ENCODE results near the gene UBE2E2.

UBE2E2 gene

GRCh38 chr3:23399221-23399620, 196.1 kb downstream of the UBE2E2 start:
- no peak for DNase-seq

- no peak for DNase-seq
These were observed 199.8 kb downstream of the UBE2E2 start for GRCh38 chr3:23402728-23403492.

GRCh38 chr3:23404246-23404645, 201.1 kb downstream of the UBE2E2 start:
- DNase-seq = no peak

- DNase-seq = no peak
These were observed 202.0 kb downstream of the UBE2E2 start for GRCh38 chr3:23405081-23405480.

GRCh38 chr3:23406601-23407000, 203.5 kb downstream of the UBE2E2 start:
- DNase-seq = no peak

- no peak for DNase-seq
These were observed 214.9 kb downstream of the UBE2E2 start for GRCh38 chr3:23418026-23418425.

GRCh38 chr3:23421811-23422516, 218.8 kb downstream of the UBE2E2 start:
- no peak for DNase-seq

GRCh38 chr3:23422517-23422851, 219.4 kb downstream of the UBE2E2 start:
- no peak for DNase-seq

- no peak for DNase-seq
These were observed 222.3 kb downstream of the UBE2E2 start for GRCh38 chr3:23425410-23425809.

- no peak for DNase-seq
These were observed 227.8 kb downstream of the UBE2E2 start for GRCh38 chr3:23430781-23431398.

GRCh38 chr3:23431764-23432163, 228.6 kb downstream of the UBE2E2 start:
- DNase-seq = no peak

- DNase-seq = no peak
These were observed 232.2 kb downstream of the UBE2E2 start for GRCh38 chr3:23435318-23435717.

GRCh38 chr3:23435904-23436303, 232.8 kb downstream of the UBE2E2 start:
- DNase-seq = no peak

- DNase-seq = no peak
These were observed 234.5 kb downstream of the UBE2E2 start for GRCh38 chr3:23437484-23438145.

- DNase-seq = no peak
These were observed 235.5 kb downstream of the UBE2E2 start for GRCh38 chr3:23438657-23439056.

GRCh38 chr3:23439080-23439479, 236.0 kb downstream of the UBE2E2 start:
- DNase-seq = no peak

- no peak for DNase-seq
These were observed 237.5 kb downstream of the UBE2E2 start for GRCh38 chr3:23440416-23441294.

- DNase-seq = no peak
These were observed 239.7 kb downstream of the UBE2E2 start for GRCh38 chr3:23442598-23443383.

- DNase-seq = no peak
These were observed 241.3 kb downstream of the UBE2E2 start for GRCh38 chr3:23444386-23444785.

GRCh38 chr3:23446301-23446700, 243.2 kb downstream of the UBE2E2 start:
- no peak for DNase-seq

GRCh38 chr3:23448998-23449537, 245.9 kb downstream of the UBE2E2 start:
- no peak for DNase-seq
